GM21825 (cell line): ENCODE measurements around the gene GSTA4.
A peak's percentile ranks its signal among the peaks of the same experiment; 100 is the strongest.
"Not testable (repeated sequence)": the region's sequence is repeated elsewhere in the genome, so short reads cannot be mapped to it uniquely, and the experiment has no call there.

Experiments
- ATAC-seq: cut with Tn5 transposase; IDR thresholded peaks from one replicate; pipeline ENCODE4 v1.9.1; 2021; ENCODE audit warnings: mild to moderate bottlenecking, moderate library complexity; ENCODE audit not compliant: unreplicated experiment

GSTA4 gene

DNA sequence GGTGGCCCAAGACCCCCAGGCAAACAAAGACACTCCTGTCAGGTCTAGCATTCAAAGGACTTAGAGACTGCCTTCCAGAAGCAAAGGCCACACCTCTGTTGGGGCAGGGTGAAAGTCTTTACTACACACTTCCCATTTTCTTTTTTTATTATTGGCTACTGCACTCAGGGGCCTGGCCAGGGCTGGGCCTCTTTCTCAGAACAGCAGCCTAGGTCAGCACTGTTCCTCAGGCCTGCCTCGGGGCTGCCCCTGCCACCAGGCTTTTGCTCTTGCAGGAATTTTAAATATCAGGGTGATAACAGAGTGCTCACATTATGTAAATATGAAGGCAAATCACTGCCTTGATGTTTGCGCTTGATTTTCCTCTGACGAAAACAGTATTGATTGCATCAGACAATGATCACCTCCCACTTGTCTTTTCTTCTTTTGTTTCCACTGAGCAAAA, 18.5 kb downstream of the GSTA4 start:
- ATAC-seq = peak; percentile 87

DNA sequence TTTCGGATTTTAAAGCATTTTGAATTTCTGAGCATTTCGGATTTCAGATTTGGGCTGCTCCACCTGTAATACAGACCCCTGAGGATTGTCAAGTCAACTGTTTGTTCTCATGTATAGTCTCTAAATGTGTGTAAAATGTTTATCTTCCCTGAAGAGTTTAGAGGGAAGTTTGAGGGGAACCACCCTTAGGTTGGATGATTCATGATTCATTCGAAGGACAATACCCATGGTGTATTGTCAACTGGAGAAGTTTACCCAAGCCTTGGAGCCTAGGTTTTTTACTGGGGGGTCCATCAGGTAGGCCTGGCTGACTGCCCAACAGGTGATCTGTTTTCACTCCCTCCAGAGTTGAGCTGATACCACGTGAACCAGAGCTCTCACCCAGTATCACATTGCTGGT, 18.9 kb downstream of the GSTA4 start:
- peak; percentile 13 for ATAC-seq

DNA sequence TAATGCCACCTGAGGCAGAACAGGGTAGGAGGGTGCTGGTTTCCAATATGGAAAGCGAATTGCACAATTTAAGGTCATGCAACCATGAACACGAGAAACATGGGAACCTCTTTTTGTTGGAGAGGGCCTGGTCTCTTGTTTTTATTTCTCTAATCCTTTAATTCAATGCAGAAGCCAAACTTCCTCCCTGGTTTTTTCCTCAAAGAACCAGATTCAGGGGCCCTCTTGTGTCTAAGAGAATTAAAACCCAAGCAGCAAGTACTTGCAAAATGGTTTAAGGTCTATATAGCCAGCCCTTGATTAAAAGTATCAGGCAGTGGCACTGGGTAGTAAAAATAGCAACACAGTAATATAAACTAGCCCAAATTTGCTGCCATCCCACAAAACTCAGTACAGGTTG, 19.5 kb downstream of the GSTA4 start:
- no peak for ATAC-seq

GRCh38 chr6:52972989-52973388, 22.1 kb downstream of the GSTA4 start:
- ATAC-seq = no peak

GRCh38 chr6:52969359-52969758, 25.7 kb downstream of the GSTA4 start:
- no peak for ATAC-seq

DNA sequence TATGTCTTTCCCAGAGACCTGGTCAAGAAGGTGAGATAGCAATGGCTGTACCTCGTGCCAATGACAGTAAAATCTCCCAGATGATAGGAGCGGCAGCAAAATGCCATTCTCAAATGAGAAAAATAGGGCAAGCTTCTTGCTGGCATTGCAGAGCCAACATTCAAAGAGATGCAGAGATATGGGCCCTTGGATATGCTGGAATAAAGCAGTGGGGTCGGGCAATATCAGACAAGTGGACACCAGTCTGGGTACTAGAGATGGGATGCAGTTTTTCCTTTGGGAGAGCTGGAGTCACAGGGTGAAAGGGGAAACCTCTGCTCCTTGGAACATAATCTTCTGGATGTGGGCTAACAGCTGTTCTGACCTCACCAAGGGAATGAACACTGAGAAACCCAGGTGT, 29.0 kb downstream of the GSTA4 start:
- no peak for ATAC-seq

DNA sequence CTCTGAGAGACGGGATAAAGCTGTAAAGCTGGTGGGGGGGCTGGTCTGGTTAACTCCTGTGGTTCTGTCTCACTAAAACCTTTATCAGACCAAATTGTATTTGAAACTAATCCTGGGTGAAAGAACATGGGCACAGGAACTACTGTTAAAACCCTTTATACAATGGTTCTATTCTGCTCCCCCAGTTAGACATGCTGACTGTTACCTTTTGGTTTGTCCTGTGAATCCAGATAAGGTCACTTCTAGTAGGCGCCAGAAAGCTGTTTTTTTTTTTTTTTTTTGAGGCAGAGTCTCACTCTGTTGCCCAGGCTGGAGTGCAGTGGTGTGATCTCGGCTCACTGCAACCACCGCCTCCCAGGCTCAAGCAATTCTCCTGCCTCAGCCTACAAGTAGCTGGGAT, 29.7 kb downstream of the GSTA4 start:
- ATAC-seq = no peak

DNA sequence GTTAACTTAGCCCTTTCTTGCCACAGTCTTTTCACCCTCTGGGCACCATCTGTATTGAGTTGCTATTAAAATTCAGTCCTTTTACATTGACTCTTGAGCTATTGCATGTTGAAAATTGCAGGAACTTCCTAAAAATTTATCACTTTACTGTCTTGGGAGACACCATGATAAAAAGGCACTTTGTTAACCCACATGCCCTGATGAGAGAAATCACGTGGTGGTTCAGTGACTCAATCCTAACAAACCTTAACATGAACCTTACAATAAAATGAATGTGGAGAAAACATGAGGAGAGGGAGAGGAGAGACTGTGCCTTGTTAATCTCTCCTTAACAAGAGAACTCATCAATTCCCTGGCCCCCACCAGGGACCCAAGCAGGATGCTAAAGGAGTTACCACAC, 30.8 kb downstream of the GSTA4 start:
- no peak for ATAC-seq

DNA sequence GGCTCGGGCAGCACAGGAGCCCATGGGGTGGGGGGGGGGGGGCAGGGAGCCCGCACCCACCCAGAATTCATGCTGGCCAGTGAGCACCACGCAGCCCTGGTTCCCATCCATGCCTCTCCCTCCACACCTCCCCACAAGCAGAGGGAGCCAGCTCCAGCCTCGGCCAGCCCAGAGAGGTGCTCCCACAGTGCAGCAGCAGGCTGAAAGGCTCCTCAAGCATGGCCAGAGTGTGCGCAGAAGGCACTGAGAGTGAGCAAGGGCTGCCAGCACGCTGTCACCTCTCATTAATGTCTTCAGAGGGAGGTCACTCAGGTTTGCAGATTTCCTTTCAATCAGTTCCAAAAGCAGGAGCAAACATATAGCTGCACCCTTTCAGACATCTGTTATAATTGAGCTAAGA, 32.4 kb downstream of the GSTA4 start:
- no peak for ATAC-seq

- ATAC-seq = not testable (repeated sequence)
Measured at GRCh38 chr6:52961022-52961421, 34.1 kb downstream of the GSTA4 start.

GRCh38 chr6:52960211-52960610, 34.9 kb downstream of the GSTA4 start:
- not testable (repeated sequence) for ATAC-seq

DNA sequence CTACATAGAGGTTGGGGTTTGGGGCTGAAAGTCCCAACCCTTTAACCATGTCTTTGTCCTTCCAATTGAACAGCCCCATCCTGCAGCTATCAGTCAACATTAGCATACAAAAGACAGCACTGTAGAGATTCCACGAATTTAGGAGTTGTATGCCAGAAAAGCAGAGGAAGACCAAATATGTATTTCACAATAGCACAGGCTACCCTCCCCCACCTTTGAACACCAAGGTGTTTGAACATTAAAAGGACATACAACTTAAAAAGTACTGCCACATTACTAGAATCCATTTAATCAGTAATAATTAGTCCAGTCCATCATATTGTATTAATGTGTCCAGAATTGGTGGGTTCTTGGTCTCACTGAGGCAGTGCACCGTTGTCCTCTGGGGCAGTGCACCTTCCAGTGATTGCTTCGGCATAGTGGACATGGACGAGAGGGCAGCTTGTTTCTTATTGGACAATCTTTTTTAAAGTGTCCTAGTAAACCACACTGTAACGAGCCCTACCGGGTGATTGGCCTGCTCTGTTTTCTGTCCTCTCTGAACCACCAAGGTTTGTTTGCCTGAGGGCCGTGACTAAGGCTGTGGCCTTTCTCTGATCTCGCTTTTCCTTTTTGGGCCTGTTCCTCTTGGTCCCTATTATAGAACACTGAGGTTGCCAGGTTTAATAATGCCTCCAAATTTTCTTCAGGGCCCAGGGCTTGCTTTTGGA, 36.4 kb downstream of the GSTA4 start:
- ATAC-seq = no peak

DNA sequence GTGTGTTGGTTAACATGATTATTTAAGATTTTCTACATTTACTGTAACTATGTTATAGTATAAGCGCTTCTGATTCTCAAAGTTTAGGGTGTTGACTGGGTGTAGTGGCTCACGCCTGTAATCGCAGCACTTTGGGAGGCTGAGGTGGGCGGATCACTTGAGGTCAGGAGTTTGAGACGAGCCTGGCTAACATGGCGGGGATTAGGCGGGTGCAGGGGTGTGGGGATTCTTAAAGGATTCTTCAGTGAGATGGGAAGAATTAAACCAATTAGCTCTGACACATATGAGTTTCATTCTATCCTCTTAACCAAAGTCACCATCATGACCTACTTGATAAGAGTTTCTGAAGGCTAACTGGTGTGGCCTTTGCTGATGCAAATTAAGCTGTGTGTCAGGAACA, 39.2 kb downstream of the GSTA4 start:
- ATAC-seq = no peak

- no peak for ATAC-seq
Measured at GRCh38 chr6:52953911-52954839, 40.9 kb downstream of the GSTA4 start.

DNA sequence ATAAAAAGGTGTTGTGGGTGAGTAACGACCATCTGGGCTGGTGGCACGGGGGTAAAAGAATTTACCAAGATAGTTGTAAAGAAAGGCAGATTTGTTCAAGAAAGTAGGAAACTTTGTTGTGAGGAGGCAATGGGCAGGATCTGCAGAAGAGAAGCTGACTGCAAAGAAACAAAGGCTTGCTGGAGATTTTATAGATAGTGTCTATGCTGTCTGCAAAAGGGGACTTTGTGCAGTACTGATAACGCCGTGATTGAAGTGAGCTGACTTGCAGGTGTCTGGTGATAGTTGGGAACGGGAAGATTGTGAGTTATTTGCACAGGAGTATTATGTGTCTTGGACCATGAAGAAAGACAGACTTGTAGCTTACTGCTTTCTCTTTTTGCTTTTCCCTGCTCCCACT, 48.8 kb downstream of the GSTA4 start:
- ATAC-seq = no peak

- not testable (repeated sequence) for ATAC-seq
Measured at GRCh38 chr6:52942821-52943220, 52.3 kb downstream of the GSTA4 start.

GRCh38 chr6:52942221-52942620, 52.9 kb downstream of the GSTA4 start:
- ATAC-seq = no peak

GRCh38 chr6:52937908-52938307, 57.2 kb downstream of the GSTA4 start:
- no peak for ATAC-seq

DNA sequence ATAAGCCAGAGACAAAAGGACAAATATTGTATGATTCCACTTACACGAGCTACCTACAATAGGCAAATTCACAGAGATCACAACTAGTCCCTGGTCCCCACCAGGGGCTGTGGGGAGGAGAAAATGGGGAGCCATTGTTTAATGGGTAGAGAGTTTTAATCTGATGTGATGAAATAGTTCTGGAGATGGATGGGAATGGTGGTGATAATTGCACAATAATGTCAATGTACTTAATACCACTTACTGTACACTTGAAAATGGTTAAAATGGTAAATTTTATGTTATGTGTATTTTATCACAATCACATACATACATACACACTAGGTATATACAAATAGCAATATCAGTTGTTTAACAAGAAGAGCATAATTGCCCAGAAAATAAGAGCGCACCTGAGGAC, 61.3 kb downstream of the GSTA4 start:
- ATAC-seq = no peak

DNA sequence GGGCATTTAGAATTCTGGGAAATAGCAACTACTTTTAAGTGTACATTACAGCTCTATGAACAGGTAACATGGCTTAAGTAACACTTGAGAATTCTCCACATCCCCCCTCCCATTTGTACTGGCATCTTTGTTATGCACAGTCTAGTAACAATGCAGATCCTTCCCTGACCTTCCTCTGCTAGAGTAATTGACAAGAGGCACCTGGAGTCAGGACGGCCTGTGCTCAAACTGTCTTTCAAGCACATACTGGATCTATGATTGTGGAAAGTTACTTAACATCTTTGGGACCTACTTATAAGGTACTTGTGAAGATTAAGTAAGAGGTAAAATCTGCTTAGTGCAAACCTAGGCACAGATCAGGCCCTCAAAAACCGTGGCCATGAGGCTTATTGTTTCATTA, 63.7 kb downstream of the GSTA4 start:
- no peak for ATAC-seq

DNA sequence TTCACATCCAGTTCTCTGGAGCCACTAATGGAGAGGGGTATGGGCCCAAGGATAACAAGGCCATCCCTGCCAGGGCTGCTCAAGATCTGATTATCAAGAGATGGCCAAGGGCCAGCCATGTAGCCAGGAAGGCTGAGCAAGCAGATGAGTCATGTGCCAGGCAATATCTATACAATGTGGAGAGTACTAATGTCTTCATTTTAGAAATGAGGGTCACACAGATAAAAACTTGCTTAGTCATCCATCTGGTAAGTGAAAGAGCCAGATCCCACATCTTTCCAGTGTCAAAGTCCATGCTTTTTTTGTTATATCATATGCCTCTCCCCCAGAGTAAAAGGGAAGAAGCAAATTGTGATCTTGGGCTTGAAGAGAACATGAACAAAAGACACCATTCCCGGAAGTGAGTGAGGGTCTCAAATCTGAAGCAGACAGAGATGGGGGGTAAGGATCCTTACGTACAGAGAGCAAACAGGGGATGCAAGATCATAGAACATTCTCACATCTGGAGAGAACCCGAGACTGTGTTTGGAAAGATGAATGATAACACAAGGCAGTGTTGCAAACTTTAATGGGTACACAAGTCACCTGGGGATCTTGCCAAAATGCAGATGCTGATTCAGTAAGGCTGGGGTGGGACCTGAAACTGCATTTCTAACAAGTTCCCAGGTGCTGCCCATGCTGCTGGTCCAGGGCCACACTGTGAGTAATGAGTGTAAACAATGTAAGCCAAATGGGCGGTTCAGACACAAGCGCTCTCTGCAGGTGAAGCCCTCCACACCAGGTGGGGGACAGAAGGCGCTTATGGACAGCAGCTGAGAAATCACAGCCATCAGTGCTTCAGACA, 65.5 kb downstream of the GSTA4 start:
- no peak for ATAC-seq
